ENCODE data around the gene STX18.
"Not testable (repeated sequence)": the region's sequence is repeated elsewhere in the genome, so short reads cannot be mapped to it uniquely, and the experiment has no call there.

The STX18 gene

GRCh38 chr4:4507403-4507802 lies 34.4 kb downstream of the STX18 start:
- no peak for DNase-seq

- no peak for DNase-seq
Measured at GRCh38 chr4:4506961-4507360, 34.9 kb downstream of the STX18 start.

DNA sequence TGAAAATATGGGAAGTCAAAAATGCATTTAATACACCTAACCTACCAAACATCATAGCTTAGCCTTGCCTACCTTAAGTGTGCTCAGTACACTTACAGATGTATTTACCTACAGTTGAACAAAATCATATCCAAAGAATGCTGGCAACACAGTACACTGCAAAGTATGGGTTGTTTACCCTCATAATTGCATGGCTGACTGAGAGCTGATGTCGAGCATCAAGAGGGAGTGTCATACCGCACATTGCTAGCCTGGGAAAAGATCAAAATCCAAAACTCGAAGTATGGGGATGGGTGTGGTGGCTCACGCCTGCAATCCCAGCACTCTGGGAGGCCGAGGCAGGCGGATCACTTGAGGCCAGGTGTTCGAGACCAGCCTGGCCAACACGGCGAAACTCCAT lies 36.6 kb downstream of the STX18 start:
- DNase-seq: not testable (repeated sequence)

GRCh38 chr4:4504783-4505182 lies 37.1 kb downstream of the STX18 start:
- no peak for DNase-seq

GRCh38 chr4:4502694-4503311 lies 39.0 kb downstream of the STX18 start:
- peak; percentile 2 for DNase-seq

GRCh38 chr4:4501679-4502078 lies 40.2 kb downstream of the STX18 start:
- DNase-seq: no peak

GRCh38 chr4:4499438-4500123 lies 42.3 kb downstream of the STX18 start:
- DNase-seq: no peak

GRCh38 chr4:4496592-4497372 lies 45.1 kb downstream of the STX18 start:
- no peak for DNase-seq

- no peak for DNase-seq
Measured at GRCh38 chr4:4494882-4495281, 47.0 kb downstream of the STX18 start.

GRCh38 chr4:4492161-4492847 lies 49.5 kb downstream of the STX18 start:
- DNase-seq: no peak

GRCh38 chr4:4491396-4491893 lies 50.4 kb downstream of the STX18 start:
- DNase-seq: no peak

- DNase-seq: no peak
Measured at GRCh38 chr4:4490816-4491215, 51.0 kb downstream of the STX18 start.

- no peak for DNase-seq
Measured at GRCh38 chr4:4490041-4490440, 51.8 kb downstream of the STX18 start.

GRCh38 chr4:4488405-4489404 lies 53.1 kb downstream of the STX18 start:
- DNase-seq: peak; percentile 63

- DNase-seq: no peak
Measured at GRCh38 chr4:4486969-4487368, 54.9 kb downstream of the STX18 start.

DNA sequence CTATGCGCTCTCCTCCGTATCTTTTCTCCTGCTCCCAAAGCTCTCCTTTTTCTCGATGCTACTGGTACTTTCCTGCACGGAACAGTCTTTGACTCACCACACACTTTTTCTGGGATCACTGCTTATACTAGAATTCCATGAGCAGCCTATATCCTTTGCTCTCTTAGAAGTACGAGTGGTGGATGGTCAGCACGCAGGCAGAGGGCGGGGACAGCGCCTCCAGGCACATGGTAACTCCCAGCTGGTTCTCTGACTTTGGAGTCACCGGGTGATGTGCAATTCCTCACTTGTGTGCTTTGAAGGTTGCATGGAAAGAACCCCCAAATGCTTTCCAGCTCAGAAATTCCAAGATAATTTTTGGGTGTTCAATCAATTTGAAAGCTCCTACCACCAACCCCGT lies 56.0 kb downstream of the STX18 start:
- no peak for DNase-seq

GRCh38 chr4:4481399-4481994 lies 60.4 kb downstream of the STX18 start:
- no peak for DNase-seq

DNA sequence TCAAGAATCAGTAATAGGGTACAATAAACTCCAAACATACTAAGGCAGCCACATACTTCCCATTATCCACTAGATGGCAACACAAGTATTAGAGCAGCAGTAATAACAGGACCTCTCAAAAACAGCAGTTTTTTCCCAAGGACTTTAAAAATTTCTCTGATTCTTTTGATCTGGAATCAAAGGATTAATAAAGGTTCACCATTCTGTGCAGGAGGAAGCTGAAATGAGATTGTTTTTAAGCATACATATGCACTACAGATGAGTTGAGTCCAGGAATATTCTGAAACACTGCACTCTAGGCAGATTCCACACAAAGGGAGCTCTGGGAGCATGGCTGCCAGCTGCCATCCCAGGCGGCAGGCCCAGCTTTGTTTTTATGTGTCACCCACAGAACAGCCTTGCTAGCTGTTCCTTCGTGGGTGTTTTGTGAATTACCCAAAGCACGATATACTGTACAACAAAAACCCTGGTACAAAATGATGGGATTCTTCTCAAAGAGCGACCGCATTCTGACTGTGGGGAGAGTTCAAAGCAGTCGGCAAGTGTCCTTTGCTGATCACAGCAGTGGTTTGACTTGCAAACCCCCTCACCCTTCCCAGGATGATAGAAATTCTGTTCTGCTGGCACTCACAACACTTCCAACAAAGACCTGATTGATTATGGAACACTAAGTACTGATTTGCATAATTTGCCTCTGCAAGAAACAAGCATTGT lies 61.0 kb downstream of the STX18 start:
- no peak for DNase-seq

GRCh38 chr4:4480205-4480604 lies 61.6 kb downstream of the STX18 start:
- no peak for DNase-seq

DNA sequence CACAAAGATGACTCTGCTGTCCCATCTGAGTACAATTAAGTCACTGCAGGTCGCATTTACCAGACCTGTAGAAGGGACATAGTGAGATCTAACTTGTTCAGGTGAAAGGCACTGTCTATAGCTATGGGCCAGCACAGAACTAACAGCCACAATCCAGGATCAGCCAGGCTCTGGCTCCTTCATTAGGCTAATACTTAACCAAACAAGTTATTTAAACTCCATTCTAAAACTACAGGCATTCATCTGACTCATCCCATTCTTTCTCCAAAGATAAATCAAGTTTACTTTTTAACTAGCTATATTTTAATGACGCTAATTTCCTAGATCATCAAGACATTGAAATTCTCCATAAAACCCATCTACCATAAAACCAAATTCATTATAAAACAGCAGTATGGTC lies 62.5 kb downstream of the STX18 start:
- no peak for DNase-seq

- no peak for DNase-seq
Measured at GRCh38 chr4:4477796-4478195, 64.1 kb downstream of the STX18 start.

Data from stimulated activated CD4-positive, alpha-beta T cell treated with anti-CD3 and anti-CD28 coated beads, Interleukin-12 subunit alpha, Interleukin-12 subunit beta, amount 100 ng/mL, for 4 hours (primary cell).